GM18526 (cell line): ENCODE measurements around the gene NISCH.

Experiments
- POLR2A ChIP-seq: IDR thresholded peaks from 3 replicates; pipeline ENCODE4 v1.6.1; 2011; ENCODE audit not compliant: insufficient read length; ENCODE audit errors: extremely low read depth

The NISCH gene

GRCh38 chr3:52501046-52501445 is 45.6 kb downstream of the NISCH start:
- TF ChIP-seq POLR2A, result no peak

GRCh38 chr3:52502001-52502400 is 46.6 kb downstream of the NISCH start:
- TF ChIP-seq POLR2A, result no peak

- no peak for TF ChIP-seq POLR2A
These were observed 47.5 kb downstream of the NISCH start for GRCh38 chr3:52502808-52503350.

DNA sequence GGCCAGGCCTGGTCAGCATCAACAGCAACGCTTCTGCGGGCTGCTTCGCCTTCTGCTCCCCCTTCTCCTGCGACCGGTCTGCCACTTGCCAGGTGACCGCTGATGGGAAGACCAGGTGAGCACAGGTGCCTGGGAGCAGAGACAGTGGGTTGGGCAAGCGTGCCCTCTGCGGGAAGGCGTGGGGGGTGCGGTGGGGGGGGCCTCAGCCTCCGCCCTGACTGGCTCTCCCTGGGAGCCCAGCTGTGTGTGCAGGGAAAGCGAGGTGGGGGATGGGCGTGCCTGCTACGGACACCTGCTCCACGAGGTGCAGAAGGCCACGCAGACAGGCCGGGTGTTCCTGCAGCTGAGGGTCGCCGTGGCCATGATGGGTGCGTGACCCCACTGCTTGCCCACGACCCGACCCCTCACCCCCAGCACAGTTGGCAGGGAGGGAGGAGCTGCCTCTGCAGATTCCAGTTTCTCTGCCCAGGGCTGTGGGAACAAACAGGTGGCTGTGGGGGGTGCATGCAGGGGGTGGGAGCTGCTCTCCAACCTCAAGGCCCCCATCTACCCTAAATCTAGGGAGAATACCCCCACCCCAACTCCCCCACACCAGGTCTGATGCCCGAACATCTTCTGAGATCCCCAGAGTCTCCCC is 48.5 kb downstream of the NISCH start:
- TF ChIP-seq POLR2A, result no peak

GRCh38 chr3:52504977-52505376 is 49.6 kb downstream of the NISCH start:
- TF ChIP-seq POLR2A, result no peak

DNA sequence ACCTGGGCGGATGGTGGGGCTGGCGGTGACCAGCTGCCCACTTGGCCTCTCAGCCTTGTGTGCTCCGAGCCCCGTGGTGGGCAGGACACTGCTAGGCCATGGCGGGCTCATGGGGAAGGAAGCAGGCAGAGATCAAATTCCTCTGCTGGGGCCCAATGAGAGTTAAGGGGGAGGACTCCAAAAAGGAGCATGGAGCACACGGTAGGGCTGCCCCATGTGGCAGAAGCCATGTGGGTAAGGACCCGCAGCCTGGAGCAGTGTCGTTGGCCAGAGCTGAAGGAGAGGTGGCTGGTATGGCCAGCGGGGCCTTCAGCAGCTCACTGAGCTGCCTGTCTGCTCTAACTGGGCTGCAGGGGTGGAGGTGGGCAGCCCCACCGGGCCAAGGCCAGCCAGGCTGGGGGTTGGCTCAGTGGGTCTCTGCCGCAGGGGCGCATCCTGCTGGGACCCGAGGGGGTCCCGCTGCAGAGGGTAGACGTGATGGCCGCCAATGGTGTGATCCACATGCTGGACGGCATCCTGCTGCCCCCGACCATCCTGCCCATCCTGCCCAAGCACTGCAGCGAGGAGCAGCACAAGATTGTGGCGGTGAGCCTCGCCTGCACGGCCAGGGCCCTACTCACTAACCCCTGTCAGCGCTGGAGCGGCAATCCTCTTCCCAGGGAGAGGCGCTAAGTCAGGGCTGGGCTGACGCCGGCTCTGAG is 51.0 kb downstream of the NISCH start:
- no peak for TF ChIP-seq POLR2A

GRCh38 chr3:52507359-52507758 is 52.0 kb downstream of the NISCH start:
- no peak for TF ChIP-seq POLR2A

DNA sequence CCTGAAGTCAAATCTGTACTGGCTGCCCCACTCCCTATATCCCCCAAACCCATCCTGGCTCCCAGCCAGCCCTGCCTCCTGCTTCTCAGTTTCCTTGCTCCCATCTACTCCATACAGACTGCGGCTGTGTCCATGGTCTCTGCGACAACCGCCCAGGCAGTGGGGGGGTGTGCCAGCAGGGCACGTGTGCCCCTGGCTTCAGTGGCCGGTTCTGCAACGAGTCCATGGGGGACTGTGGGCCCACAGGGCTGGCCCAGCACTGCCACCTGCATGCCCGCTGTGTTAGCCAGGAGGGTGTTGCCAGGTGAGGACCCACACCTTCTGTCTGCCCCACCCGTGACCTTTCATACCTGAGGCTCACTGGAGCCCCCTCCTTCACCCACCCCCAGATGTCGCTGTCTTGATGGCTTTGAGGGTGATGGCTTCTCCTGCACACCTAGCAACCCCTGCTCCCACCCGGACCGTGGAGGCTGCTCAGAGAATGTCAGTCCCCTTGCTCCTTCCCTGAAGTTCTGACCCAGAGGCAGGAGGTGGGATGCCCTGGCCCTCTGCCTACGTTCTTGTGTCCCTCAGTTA is 54.4 kb downstream of the NISCH start:
- TF ChIP-seq POLR2A, result no peak

DNA sequence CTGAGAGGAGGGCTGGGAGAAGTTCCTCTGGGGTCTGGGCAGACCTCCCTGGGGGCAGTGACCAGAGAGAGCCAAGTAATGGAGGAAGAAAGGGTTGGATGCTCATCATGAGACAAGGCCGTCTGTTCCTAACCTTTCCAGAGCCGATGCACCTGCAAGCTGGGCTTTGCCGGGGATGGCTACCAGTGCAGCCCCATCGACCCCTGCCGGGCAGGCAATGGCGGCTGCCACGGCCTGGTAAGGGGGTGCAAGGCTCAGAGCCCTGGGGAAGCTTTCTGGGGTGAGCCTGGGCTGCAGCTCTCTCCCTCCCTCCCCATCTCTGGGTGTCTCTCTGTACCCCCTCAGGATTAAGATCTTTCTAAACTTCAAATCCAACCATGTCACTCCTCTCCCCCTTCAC is 56.1 kb downstream of the NISCH start:
- no peak for TF ChIP-seq POLR2A

DNA sequence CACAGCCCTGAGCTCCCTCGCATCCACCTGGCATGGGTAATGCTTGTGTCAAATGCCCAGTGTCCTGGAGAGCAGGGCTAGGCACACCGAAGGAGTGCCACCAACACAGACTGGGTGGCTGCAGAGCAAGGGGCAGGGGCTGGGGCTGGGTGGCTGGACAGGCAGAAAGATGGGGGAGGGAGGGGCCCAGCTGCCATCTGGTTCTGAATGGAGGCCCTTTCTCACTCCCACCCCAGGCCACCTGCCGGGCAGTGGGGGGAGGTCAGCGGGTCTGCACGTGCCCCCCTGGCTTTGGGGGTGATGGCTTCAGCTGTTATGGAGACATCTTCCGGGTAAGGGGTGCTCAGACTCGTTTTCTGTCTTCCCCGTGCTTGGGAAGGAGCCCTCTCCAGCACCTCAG is 56.7 kb downstream of the NISCH start:
- no peak for TF ChIP-seq POLR2A

- TF ChIP-seq POLR2A, result no peak
These were observed 57.3 kb downstream of the NISCH start for GRCh38 chr3:52512727-52513126.

GRCh38 chr3:52513281-52513680 is 57.9 kb downstream of the NISCH start:
- no peak for TF ChIP-seq POLR2A

- no peak for TF ChIP-seq POLR2A
These were observed 59.2 kb downstream of the NISCH start for GRCh38 chr3:52514576-52514975.

GRCh38 chr3:52515192-52515591 is 59.8 kb downstream of the NISCH start:
- no peak for TF ChIP-seq POLR2A

- no peak for TF ChIP-seq POLR2A
These were observed 61.2 kb downstream of the NISCH start for GRCh38 chr3:52516509-52517195.
